HG03196 (cell line): ENCODE data around the gene AGMO.

Source experiments
- ATAC-seq: cut with Tn5 transposase; IDR thresholded peaks from one replicate; pipeline ENCODE4 v1.9.1; 2021; ENCODE audit not compliant: unreplicated experiment

AGMO gene

DNA sequence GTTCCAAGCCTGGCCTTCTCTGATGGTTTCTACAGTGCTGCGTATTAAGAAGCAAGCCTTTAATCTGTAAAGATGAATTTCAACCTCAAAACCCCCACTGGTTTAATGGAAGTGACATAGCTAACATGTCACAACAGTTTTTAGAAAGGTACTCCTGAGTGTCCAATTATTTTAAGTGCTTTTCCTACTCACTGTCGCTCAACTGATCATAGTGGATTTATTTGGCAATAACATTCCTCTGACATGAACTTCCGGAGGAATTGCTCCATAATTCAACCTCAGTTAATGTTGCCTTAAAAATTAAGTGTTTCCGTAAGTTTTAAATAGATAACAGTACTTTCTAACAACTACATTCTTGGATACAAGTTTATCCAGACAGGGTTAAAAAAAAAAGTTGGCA lies 57.5 kb downstream of the AGMO start:
- ATAC-seq, result no peak

DNA sequence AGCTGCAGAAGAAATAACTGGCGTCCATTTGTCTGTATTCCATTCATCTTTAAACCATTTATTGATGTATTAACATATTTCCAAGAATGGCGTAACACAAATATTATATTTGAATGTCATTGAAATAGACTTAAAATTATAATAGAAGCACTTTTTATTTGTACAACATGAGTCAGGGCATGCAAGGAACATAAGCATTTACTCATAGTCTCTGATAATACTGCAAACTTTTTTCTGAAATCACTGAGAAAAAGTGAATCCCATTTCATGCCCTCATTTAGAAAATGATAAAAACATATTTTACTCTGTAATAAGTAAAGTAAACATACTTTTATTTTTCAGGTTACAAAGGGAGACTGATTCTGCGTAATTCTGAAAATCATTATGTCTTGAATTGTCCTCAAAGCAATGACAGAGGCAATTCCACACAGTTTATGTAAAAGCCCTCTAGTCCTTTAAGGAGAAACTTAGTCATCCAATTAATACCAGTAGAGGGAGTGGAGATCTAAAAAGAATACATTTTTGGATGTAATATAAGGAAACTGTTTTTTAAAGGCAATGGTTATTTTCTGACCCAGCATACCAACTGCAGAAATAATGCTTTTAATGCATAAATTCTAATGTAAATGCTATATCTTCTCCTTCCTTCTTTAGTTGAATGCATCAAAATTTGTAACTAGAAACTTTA lies 58.1 kb downstream of the AGMO start:
- ATAC-seq, result no peak

DNA sequence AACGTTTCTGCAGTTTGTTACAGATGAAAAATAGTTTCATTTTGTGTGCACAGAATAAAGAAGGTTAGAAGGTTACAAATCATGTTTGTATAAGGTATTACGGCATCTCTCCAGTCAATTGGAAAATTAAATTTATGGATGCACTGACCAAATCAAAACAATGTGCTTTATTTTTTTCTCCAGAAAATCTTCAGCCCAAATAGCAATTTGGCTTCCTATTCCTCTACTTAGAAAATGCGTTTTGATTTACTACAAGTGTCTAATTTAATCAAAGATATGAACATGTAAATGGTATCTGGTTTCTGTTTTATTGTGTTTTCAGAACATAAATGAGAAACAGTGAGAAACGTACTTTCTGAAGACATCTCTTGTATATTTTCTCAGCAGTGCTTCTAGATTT lies 63.4 kb downstream of the AGMO start:
- ATAC-seq, result no peak

DNA sequence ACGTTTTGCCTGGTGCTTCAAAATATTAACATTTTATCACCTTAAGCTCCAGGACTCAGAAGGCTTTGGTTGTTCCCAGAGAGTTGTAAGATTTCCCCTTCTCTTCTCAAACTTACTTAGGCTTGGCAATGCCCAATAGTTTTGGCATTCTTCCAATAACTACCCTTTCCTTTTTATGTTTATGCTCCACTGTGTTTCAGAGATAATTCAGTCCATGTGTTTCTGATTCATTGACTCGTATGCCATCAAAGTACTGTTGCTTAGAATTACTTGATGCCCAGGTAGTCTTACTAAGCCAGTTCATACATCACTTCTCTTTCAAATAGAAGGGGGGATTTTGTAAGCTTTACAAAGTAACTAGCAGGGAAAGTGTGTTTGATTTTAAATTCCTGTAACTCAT lies 66.6 kb downstream of the AGMO start:
- ATAC-seq, result no peak

DNA sequence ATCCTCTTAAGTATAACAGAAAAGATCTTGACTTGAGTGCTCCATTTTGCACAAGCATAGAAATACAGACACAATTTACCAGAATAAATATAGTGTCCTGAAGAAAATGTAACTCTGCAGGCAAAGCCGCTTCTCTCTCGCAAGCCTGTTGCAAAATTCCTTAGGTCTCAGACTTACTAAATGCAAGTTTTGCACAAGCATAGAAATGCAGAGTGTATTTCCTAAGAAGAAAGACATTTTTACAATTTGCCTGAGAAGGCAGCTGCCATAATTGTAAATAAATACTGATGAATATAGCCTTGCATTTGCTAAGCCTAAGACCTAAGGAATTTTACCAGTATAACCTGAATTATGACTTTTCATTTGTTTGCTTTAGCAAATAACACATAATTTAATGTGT lies 67.1 kb downstream of the AGMO start:
- ATAC-seq, result no peak

DNA sequence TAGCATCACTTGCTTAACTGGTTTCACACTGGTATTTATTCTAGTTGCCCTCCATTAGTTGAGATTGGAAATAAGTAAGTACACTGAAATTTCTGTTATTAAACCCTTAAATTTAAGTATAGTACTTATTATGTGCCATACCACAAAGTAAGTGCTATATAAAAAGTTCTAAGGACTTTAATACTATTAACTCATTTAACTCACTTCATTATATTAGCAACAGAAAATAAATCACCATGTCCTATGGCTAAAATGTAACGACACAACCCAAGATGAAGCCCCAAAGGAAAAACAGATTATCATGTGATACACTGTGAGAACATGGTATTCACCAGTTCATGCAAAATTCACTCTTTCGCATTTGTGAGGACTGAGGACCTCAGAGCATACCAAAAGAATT lies 70.5 kb downstream of the AGMO start:
- no peak for ATAC-seq

DNA sequence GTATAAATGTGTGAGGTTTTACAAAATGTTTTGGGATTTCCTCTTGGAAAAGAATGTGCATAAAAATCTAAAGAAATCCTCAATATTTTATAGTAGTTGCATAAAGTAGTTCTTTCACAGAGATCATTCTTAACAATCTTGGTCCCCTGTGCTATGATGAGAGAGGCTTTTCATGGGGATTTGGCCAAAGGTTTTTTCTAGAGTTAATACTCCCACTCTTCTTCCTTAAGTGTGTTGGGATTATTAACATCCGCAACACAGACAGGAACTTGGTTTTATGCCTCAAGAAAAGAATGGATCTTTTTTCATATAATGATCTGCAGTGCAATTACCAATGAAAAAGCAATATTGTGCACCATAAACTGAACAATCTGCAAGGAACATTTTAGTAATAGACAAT lies 71.5 kb downstream of the AGMO start:
- ATAC-seq, result no peak

DNA sequence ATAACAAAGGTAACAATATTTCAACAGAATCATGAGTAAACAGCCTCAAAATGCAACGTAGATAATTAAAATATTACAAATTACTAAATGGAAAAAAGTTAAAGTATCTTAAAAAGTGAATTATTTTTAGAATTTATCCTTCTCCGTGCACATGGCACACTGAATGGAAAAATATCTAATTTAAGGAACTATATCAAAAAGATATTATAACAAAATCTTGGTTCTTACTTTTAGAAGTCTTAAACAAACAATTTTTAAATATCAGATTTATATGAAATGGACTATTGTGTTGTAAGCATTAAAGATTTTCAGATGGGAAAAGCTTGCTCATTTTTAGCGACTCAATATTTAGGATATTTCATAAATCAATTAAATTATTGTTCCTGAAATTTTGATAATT lies 72.0 kb downstream of the AGMO start:
- no peak for ATAC-seq

DNA sequence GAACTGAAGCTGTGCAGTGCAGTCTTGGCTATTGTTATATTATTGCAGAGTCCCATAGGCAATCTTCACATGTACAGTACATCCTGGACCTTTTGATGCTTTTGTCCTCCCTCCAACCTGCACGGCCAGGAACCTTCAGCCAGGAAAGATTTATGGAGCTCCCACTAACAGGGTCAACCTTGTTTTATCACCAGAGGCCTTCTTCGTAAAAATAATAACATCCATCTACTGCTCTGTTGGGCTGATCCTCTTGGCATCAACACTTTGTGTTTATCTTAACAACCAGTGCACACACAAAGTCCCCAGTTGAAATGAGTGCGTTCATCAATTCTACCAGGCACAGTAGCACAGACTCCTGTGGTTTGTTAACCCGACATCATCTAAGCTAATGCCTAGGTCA lies 72.4 kb downstream of the AGMO start:
- ATAC-seq, result no peak

DNA sequence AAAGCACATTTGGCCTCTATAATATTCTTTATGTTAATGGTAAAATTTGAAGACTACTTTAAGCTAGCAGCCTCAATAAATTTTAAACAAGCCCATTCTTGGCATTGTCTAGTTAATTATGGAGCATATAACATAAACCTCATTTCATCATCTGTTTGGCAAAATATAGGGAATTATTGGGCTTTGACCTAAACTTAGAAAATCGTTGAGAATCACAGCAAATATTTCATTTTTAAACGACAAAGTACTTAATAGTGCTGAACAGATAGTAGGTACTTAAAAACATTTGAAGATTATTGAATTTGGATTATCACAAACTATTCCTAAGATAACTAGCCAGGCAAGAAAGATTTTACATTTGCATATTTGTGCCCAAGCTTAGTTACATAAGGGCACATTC lies 73.4 kb downstream of the AGMO start:
- ATAC-seq, result no peak

DNA sequence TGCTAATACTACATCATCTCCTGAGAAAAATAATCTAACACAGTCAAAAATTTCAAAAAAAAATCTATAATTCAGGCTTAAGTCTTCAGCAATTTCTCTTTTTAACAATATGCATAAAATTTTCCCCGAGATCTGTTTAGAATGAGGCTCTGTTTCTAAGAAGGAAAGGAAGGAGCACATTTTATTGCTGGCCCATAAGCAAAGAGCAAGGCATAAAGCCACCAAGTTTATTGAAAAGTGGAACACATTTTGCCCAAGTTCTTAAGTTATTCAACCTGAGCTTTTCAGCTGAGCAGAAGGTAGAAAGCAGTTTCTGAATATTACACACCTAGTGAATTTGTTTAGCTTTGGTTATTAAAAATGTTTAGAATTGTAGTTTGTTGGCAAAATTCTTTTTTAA lies 73.9 kb downstream of the AGMO start:
- ATAC-seq, result no peak

DNA sequence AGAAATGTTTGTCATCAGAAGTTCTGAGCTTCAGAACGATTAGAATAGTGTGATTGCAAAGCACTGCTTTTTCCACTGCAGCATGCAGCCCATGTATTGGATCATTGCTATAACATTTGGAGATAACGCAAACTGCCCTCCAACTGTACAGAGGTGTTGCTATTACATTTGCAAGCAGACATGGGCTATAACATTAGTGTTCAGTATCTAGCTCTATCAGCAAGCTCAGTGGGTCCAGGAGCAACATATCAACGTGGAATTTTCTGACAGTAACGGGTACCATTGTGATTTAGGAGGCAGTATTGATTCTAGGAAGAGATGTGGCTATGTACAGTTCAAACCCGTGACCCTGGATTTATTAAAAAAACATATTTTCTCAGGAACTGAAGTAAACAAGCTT lies 75.8 kb downstream of the AGMO start:
- no peak for ATAC-seq

DNA sequence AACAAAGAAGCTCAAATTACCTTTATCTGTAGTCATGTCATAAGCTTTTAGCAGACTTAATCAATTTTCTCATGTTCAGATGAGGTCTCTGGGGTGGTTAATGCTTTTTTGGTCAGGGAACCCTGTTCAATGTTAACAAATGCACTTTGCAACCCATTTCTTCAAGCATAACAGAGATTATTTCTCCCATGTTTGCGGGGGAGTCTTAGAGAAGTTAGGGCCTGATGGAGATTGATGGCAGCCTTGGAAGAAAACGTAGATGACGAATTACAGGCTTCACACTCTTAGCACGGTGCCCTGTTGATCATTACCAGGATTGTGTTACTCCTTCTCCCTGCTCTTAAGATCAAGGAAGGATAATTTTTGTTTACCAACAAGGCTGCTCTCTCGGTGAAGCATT lies 76.4 kb downstream of the AGMO start:
- no peak for ATAC-seq

DNA sequence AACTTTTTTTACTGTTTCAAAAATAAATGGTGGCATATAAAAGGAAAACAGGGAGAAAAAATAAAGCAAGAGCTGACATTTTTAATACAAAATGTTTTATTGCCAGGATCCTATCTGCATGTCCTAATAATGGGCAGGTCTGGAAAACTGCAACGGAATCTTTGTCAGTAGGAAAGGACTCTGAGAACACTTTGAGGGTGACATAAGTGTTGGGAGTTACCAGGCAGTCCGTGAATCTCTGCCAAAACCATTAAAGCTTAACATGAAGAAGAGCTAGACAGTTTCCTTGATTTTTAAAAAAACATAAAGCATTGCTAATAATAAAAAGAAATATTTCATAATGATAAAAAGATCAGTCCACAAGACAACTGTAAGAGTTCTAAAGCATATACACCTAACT lies 80.7 kb downstream of the AGMO start:
- ATAC-seq, result no peak

DNA sequence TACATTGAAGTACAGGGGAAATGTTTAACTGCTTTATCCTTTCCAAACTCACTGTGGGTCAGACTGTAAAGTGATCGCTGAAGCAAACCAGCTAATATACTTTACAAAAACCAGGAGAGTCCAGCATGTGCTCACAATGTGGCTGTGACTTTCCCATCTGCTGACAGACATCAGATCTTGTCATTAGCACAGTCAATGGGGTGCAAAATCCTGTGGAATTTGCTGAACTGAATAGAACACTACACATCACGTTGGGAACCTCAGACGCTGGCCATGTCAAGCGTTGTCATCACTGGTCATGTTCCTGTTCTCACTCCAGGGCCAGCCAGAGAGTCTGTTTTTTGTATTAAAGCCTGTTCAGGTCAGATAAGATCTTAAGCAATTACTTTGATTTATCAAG lies 83.4 kb downstream of the AGMO start:
- ATAC-seq, result no peak

DNA sequence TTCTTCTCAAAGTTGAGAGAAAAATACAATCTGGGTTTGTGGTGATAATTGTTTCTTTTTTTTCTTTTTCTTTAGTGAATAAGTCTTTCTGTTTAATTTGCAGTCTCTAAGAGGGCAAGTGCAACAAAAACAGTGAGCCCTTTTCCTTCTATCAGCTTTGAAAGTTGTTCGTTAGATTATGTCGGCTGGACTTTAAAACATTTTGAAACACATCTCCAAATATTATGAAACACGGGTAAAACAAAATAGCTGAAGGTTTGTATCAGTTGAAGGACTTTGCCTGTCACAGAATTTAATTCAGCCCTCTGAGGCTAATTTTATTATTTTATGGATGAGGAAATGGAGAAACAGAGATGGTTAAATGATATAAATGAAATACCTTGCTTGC lies 85.3 kb downstream of the AGMO start:
- no peak for ATAC-seq

DNA sequence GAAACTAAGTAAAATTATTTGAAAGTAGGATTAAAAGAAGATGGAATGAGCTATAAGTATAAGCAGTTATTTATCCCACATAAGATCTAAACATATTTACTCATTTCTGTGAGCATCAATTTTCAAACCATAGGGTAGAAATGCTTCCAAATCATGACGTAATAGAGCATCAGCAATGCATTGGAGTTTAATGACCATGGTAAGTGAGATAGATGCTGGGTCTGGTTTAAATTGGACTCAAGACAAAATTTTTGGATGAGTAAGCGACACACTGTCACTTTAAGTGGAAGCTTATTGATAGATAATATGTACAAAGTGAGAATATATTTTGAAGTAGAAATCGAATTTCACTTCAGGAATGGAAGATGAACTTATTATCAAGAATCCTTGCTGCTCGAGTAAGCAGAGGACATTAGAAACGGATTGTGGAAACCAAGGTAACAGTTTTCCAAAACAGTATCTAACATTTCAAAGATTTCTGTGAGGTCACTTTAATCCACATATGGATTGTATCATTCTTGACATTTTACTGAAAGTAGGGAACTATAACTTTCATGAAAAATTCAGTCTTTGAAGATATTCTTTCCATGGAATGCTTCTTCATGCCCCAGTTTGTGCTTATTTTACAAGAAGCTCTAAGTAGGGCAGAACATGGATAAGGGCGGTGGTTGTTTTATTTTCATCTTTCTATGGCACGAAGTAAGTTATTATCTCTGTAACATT lies 85.8 kb downstream of the AGMO start:
- ATAC-seq, result no peak

DNA sequence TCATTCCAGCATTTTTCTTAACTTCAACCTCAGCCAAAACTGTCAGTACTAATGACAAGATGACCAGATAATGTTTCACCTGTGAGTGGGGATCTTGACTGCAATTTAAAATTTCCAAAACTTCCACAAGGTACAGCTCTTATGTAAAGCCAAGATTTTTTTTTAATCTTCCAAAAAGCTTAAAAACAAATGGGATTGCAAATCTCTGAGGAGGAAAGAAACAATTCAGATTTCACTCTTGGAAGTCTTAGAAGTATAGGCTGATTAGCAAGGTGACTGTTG lies 90.2 kb downstream of the AGMO start:
- no peak for ATAC-seq

DNA sequence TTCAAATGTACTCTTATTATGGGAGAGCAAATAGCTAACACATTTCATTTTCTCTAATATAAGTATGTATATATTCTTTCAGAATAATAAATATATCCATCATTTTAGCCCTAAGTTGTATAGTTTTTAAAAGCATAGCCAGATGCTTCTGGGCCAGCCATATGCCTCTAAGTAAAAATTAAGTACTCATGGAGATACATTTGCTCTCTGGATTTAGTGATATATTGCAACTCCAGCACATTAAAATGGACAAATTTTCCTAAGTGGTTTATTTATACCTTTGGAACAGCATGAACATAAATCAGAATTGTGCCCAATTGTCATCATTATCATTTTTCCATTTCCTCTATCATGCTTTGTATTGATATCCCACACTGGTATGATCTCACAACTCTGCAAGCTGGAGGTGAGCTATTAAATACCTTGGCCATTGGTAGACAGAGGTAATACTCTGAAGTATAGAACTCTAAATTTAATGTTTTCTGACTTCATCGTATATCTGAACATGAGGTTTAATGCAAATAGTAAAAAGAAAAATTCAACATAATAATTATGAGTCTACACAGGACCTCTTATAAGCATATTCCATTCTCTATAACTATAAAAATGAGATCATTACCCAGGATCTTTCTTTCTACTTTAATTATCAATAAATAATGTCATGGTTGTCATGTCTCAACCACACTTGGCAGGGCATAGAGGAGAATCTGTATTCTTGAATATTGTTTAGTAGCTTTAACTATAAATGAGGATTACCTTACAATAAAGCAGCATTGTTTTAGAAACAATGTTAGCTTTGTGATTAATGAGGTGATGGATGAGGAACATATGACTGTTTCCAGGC lies 90.8 kb downstream of the AGMO start:
- no peak for ATAC-seq

DNA sequence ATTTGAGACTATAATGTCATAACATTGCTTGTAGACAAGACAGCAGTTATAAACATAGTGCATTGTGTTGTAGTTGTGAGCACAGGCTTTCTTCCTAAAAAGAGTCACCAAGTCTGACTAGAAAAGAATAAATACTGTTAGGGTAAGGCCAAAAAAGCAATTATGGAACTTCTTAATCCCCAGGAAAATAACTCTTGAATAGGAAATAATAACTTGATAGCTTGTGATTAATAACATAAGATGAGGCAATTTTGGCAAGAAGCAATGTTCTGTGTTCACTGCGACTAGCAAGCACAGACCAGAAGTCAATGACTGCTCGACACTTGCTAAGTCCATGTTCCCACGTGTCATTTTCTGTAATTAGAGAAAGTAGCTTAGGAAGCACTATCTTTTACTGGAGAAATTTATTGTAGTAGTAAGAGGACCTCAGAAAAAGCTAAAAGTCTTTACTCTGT lies 97.1 kb downstream of the AGMO start:
- ATAC-seq, result no peak

DNA sequence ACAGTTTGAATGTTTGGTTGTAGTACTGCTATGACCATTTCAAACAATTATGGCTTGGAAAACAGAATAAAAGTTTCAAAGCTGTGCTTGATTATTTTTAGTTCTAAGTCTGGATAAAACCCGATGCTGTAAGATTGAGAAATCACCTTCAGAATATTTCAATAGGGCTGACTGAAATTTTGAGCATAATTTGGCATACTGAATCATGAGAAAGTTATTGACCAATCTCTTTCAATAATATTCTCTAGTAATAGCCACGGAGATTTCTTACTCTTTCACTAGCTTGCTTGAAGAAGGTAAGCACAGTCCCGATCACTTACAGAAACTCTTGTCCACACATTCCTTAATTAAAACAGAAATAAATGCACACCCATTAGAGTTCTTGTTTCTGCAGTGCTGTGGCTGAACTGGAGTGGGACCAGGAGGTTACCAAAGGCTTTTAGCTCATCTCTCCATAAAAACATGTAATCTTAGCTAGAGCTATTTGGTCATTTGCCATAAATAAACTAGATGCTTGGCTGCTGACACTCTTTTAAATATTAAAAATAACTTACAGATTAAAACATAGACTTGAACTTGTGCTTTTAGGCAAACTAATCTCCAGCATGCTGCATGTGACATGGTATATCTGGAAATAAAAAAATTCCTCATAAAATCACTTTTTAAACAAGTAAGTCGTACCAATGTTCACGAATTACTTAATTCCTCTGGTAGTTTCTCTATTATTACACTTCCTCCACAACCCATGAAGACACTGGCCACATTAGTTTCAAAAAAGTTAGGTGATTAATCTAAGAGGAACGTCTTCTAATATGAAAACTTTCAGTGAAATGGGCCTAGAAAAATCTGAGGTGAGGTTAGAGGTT lies 97.8 kb downstream of the AGMO start:
- ATAC-seq, result no peak
